HepG2 (cell line): ENCODE measurements around the gene YIPF4. TPM values are rescaled to one million over a fixed set of nuclear protein-coding genes. Genes with fewer than 3 reads are reported as not detected.

Source experiments
- HNF4A ChIP-seq: sonication (generic); formaldehyde crosslinking; IDR thresholded peaks from 2 replicates; pipeline ENCODE4 v1.4.0; 2020; ENCODE audit warnings: missing genetic modification reagents
- HNRNPL ChIP-seq: fragments of 200-400 bp; formaldehyde crosslinking; IDR thresholded peaks from 2 replicates; pipeline ENCODE4 v1.6.1; 2017; ENCODE audit warnings: mild to moderate bottlenecking, low read depth, low read length
- HNRNPUL1 ChIP-seq: fragments of 200-400 bp; formaldehyde crosslinking; IDR thresholded peaks from 2 replicates; pipeline ENCODE4 v1.6.1; 2017; ENCODE audit warnings: low read depth, mild to moderate bottlenecking, low read length, moderate library complexity
- KLF15 ChIP-seq: sonication (generic); formaldehyde crosslinking; IDR thresholded peaks from 2 replicates; pipeline ENCODE4 v1.8.1; 2023; ENCODE audit warnings: borderline replicate concordance, mild to moderate bottlenecking, inconsistent platforms, missing genetic modification reagents, mixed read lengths
- KLF16 ChIP-seq, 2 experiments: sonication (generic) in 1 of 2; formaldehyde crosslinking in 1 of 2; IDR thresholded peaks; 2 replicates each; pipeline versions ENCODE4 v1.6.1 to v1.8.0; 2016 to 2023; ENCODE audit warnings: missing genetic modification reagents in 2 of 2, missing compliant biosample characterization in 1 of 2
- KLF6 ChIP-seq: IDR thresholded peaks from 2 replicates; pipeline ENCODE4 v1.8.0; 2016; ENCODE audit warnings: missing biosample characterization, missing genetic modification reagents
- MAFK ChIP-seq, 2 experiments: IDR thresholded peaks in 1 of 2; conservative IDR thresholded peaks in 1 of 2; 2 replicates each; pipeline ENCODE4 v1.6.1; 2011; ENCODE audit warnings: improper control_type of control experiment in 2 of 2, low read length in 2 of 2
- MBD4 ChIP-seq: IDR thresholded peaks from 2 replicates; pipeline ENCODE4 v1.6.1; 2012; ENCODE audit warnings: low read length, inconsistent platforms, borderline replicate concordance
- MIXL1 ChIP-seq: IDR thresholded peaks from 2 replicates; pipeline ENCODE4 v1.6.1; 2016
- NFYB ChIP-seq: sonication (generic); formaldehyde crosslinking; IDR thresholded peaks from 2 replicates; pipeline ENCODE4 v1.4.0; 2020; ENCODE audit warnings: missing genetic modification reagents
- RAD51 ChIP-seq: fragments of 450-650 bp; IDR thresholded peaks from 2 replicates; pipeline ENCODE4 v1.6.1; 2016; ENCODE audit warnings: borderline replicate concordance
- RERE ChIP-seq: IDR thresholded peaks from 2 replicates; pipeline ENCODE4 v1.6.1; 2016; ENCODE audit warnings: low read depth, missing genetic modification reagents, missing compliant biosample characterization
- TBL1XR1 ChIP-seq: fragments of 150-350 bp; IDR thresholded peaks from 2 replicates; pipeline ENCODE4 v1.6.1; 2014; ENCODE audit warnings: borderline replicate concordance, low read length; ENCODE audit not compliant: partially characterized antibody
- XRCC5 ChIP-seq: fragments of 200-400 bp; formaldehyde crosslinking; optimal IDR thresholded peaks from 2 replicates; pipeline ENCODE3; 2017; ENCODE audit warnings: mild to moderate bottlenecking, low read length
- ZFP37 ChIP-seq: sonication (generic); formaldehyde crosslinking; IDR thresholded peaks from 2 replicates; pipeline ENCODE4 v1.4.0; 2020; ENCODE audit warnings: missing genetic modification reagents, borderline replicate concordance
- ZNF253 ChIP-seq: sonication (generic); formaldehyde crosslinking; IDR thresholded peaks from 2 replicates; pipeline ENCODE4 v1.8.0; 2022; ENCODE audit warnings: mild to moderate bottlenecking, missing genetic modification reagents, borderline replicate concordance
- ZNF383 ChIP-seq: sonication (generic); formaldehyde crosslinking; IDR thresholded peaks from 2 replicates; pipeline ENCODE4 v1.4.0; 2020; ENCODE audit warnings: missing genetic modification reagents, mild to moderate bottlenecking, borderline replicate concordance
- ZNF496 ChIP-seq: sonication (generic); formaldehyde crosslinking; IDR thresholded peaks from 2 replicates; pipeline ENCODE4 v1.8.1; 2023; ENCODE audit warnings: mild to moderate bottlenecking, moderate library complexity, missing genetic modification reagents; ENCODE audit not compliant: insufficient replicate concordance
- ZNF598 ChIP-seq: sonication (generic); formaldehyde crosslinking; IDR thresholded peaks from 2 replicates; pipeline ENCODE4 v1.5.1; 2020; ENCODE audit warnings: mild to moderate bottlenecking, missing genetic modification reagents, borderline replicate concordance
- ZSCAN31 ChIP-seq: sonication (generic); formaldehyde crosslinking; IDR thresholded peaks from 2 replicates; pipeline ENCODE4 v1.5.0; 2020; ENCODE audit warnings: low read depth, mild to moderate bottlenecking, missing genetic modification reagents
- polyA plus RNA-seq, 8 experiments: library from polyadenylated mRNA; depleted of rRNA in 3 of 8; stranded (reverse) in 7 of 8; unstranded in 1 of 8; fragments of >200 nt; fragmentation: Illumina TruSeq in 4 of 8; extraction: Trizol in 4 of 8; gene quantifications; 2 replicates each; pipeline versions ENCODE4 v1.2.1 to v1.2.3, GENCODE V29; 2011 to 2016; ENCODE audit warnings: low read depth in 4 of 8, missing spikeins in 1 of 8, mixed read lengths in 1 of 8; ENCODE audit not compliant: insufficient read depth in 1 of 8
- total RNA-seq, 5 experiments: library from RNA; depleted of rRNA; stranded (reverse); fragments of >200 nt; fragmentation: Illumina TruSeq; extraction: Trizol; gene quantifications; 2 replicates each; pipeline ENCODE4 v1.2.3, GENCODE V29; 2016; ENCODE audit warnings: low read depth in 1 of 5
- TF ChIP-seq, protein P1 (sequence below): sonication (generic); formaldehyde crosslinking; IDR thresholded peaks from 2 replicates; pipeline ENCODE4 v1.5.0; 2020; ENCODE audit warnings: mild to moderate bottlenecking, missing genetic modification reagents

YIPF4 gene
- total and polyA plus RNA-seq, 2 of the 13 experiments (the other 11 are each of a cell fraction or from before 2014, with no cell fraction given): 19.0 to 43.9 TPM

DNA sequence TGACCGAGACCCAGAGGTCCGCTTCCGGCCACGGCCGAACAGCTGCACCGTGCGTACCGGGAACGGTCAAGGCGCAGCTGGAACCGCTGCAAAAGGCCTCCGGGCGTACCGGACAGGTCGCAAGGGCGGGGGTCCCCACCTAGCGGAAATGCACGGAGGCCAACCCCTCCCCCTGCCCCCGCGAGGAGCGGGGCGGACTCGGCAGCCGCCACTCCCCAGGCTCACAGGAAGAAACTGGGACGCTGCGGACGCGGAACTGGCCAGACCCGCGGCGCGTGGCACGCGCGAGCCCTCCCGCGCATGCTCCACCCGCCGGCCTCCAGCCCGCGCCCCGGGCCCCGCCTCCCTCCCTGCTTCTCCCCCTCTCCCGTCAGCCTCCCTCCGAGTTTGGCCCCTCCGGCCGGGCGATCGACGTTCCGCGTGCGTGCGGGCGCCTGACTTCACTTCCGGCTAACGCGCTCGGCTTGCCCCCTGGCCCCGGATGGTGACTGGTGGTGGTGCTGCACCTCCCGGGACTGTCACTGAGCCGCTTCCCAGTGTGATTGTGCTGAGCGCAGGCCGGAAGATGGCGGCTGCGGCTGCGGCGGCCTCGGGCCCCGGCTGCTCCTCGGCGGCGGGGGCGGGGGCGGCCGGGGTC lies 79.1 kb downstream of the YIPF4 start, which contains the start of gene BIRC6 (continued):
- TF ChIP-seq RERE: peak; percentile 71
- peak; percentile 91 for TF ChIP-seq KLF15 (CRISPR knock-in tag)
- peak; percentile 87; the same call in 1 of the 2 replicates for TF ChIP-seq ZNF253 (CRISPR knock-in tag)
- peak; percentile 63; the same call in 1 of the 2 replicates for TF ChIP-seq HNRNPUL1
- no peak for TF ChIP-seq RAD51
- TF ChIP-seq ZNF496 (CRISPR knock-in tag): no peak
- TF ChIP-seq HNRNPL: peak; percentile 76
- TF ChIP-seq KLF6 (CRISPR knock-in tag): peak; percentile 97
- TF ChIP-seq TBL1XR1: no peak
- peak; percentile 50 for TF ChIP-seq HNF4A (CRISPR knock-in tag)
- TF ChIP-seq XRCC5: peak; percentile 86
- TF ChIP-seq MAFK (conservative IDR thresholded peaks at IDR 0.05 in 1 of 2, IDR thresholded peaks at IDR 0.05 in 1 of 2; ENCODE audit: low read length in 2 of 2): 0 out of 4 replicates have a peak, but pooled peaks of 1 of the 2 experiments have one; percentile 23
- TF ChIP-seq MBD4: no peak
- peak; percentile 67; the same call in 1 of the 2 replicates for TF ChIP-seq ZFP37 (CRISPR knock-in tag)
- TF ChIP-seq KLF16 (CRISPR knock-in tag; IDR thresholded peaks at IDR 0.05): peak in 1 of 2 experiments; percentile 91; a peak in 2 of 4 replicates
- peak; percentile 97 for TF ChIP-seq ZNF598 (CRISPR knock-in tag)
- peak; percentile 99; the same call in 1 of the 2 replicates for TF ChIP-seq ZNF383 (CRISPR knock-in tag)
- no peak for TF ChIP-seq MIXL1 (CRISPR knock-in tag)
- TF ChIP-seq, protein P1, sequence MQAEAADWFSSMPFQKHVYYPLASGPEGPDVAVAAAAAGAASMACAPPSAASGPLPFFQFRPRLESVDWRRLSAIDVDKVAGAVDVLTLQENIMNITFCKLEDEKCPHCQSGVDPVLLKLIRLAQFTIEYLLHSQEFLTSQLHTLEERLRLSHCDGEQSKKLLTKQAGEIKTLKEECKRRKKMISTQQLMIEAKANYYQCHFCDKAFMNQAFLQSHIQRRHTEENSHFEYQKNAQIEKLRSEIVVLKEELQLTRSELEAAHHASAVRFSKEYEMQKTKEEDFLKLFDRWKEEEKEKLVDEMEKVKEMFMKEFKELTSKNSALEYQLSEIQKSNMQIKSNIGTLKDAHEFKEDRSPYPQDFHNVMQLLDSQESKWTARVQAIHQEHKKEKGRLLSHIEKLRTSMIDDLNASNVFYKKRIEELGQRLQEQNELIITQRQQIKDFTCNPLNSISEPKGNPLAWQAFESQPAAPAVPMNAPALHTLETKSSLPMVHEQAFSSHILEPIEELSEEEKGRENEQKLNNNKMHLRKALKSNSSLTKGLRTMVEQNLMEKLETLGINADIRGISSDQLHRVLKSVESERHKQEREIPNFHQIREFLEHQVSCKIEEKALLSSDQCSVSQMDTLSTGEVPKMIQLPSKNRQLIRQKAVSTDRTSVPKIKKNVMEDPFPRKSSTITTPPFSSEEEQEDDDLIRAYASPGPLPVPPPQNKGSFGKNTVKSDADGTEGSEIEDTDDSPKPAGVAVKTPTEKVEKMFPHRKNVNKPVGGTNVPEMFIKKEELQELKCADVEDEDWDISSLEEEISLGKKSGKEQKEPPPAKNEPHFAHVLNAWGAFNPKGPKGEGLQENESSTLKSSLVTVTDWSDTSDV (CRISPR knock-in tag): no peak
- TF ChIP-seq NFYB: no peak
- peak; percentile 64 for TF ChIP-seq ZSCAN31
